HG03571 (cell line): ENCODE measurements around the gene CDK5RAP3.
"Not testable (repeated sequence)": the region's sequence is repeated elsewhere in the genome, so short reads cannot be mapped to it uniquely, and the experiment has no call there.

ENCODE experiments used
- ATAC-seq: cut with Tn5 transposase; IDR thresholded peaks from one replicate; pipeline ENCODE4 v1.9.1; 2021; ENCODE audit not compliant: unreplicated experiment

The CDK5RAP3 gene

GRCh38 chr17:47973541-47973940 lies 2.6 kb downstream of the CDK5RAP3 start:
- no peak for ATAC-seq

- ATAC-seq, result no peak
These were observed 4.4 kb downstream of the CDK5RAP3 start for GRCh38 chr17:47975189-47975822.

- no peak for ATAC-seq
These were observed 4.9 kb downstream of the CDK5RAP3 start for GRCh38 chr17:47975823-47976205.

GRCh38 chr17:47978324-47978723 lies 7.4 kb downstream of the CDK5RAP3 start:
- no peak for ATAC-seq

GRCh38 chr17:47980541-47980940 lies 9.6 kb downstream of the CDK5RAP3 start:
- ATAC-seq, result no peak

- no peak for ATAC-seq
These were observed 10.5 kb downstream of the CDK5RAP3 start for GRCh38 chr17:47981462-47981861.

- no peak for ATAC-seq
These were observed 11.2 kb downstream of the CDK5RAP3 start for GRCh38 chr17:47982091-47982617.

- ATAC-seq, result no peak
These were observed 11.9 kb downstream of the CDK5RAP3 start for GRCh38 chr17:47982645-47983390.

- no peak for ATAC-seq
These were observed 12.7 kb downstream of the CDK5RAP3 start for GRCh38 chr17:47983492-47984223.

GRCh38 chr17:47986520-47986919 lies 15.6 kb downstream of the CDK5RAP3 start:
- no peak for ATAC-seq

GRCh38 chr17:47987240-47987835 lies 16.4 kb downstream of the CDK5RAP3 start:
- ATAC-seq, result no peak

GRCh38 chr17:47988445-47988844 lies 17.5 kb downstream of the CDK5RAP3 start:
- not testable (repeated sequence) for ATAC-seq

GRCh38 chr17:47989159-47989558 lies 18.2 kb downstream of the CDK5RAP3 start:
- no peak for ATAC-seq

- no peak for ATAC-seq
These were observed 18.8 kb downstream of the CDK5RAP3 start for GRCh38 chr17:47989700-47990099.

GRCh38 chr17:47990962-47991731 lies 20.2 kb downstream of the CDK5RAP3 start:
- ATAC-seq, result no peak

- no peak for ATAC-seq
These were observed 21.3 kb downstream of the CDK5RAP3 start for GRCh38 chr17:47992216-47992615.

- ATAC-seq, result no peak
These were observed 22.2 kb downstream of the CDK5RAP3 start for GRCh38 chr17:47993031-47993564.

- no peak for ATAC-seq
These were observed 23.1 kb downstream of the CDK5RAP3 start for GRCh38 chr17:47993964-47994363.

- ATAC-seq, result no peak
These were observed 23.8 kb downstream of the CDK5RAP3 start for GRCh38 chr17:47994724-47995123.

- no peak for ATAC-seq
These were observed 24.5 kb downstream of the CDK5RAP3 start for GRCh38 chr17:47995241-47995935.
